NOMO-1 (cell line): ENCODE measurements around the gene OSCP1.
"Not testable (repeated sequence)": the region's sequence is repeated elsewhere in the genome, so short reads cannot be mapped to it uniquely, and the experiment has no call there.

Experiments
- DNase-seq, 2 experiments: peaks; one replicate each; lab custom pipeline; 2025; ENCODE audit not compliant: unreplicated experiment in 2 of 2; lab: John Stamatoyannopoulos, UW

The OSCP1 gene, protein sequence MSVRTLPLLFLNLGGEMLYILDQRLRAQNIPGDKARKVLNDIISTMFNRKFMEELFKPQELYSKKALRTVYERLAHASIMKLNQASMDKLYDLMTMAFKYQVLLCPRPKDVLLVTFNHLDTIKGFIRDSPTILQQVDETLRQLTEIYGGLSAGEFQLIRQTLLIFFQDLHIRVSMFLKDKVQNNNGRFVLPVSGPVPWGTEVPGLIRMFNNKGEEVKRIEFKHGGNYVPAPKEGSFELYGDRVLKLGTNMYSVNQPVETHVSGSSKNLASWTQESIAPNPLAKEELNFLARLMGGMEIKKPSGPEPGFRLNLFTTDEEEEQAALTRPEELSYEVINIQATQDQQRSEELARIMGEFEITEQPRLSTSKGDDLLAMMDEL

DNA sequence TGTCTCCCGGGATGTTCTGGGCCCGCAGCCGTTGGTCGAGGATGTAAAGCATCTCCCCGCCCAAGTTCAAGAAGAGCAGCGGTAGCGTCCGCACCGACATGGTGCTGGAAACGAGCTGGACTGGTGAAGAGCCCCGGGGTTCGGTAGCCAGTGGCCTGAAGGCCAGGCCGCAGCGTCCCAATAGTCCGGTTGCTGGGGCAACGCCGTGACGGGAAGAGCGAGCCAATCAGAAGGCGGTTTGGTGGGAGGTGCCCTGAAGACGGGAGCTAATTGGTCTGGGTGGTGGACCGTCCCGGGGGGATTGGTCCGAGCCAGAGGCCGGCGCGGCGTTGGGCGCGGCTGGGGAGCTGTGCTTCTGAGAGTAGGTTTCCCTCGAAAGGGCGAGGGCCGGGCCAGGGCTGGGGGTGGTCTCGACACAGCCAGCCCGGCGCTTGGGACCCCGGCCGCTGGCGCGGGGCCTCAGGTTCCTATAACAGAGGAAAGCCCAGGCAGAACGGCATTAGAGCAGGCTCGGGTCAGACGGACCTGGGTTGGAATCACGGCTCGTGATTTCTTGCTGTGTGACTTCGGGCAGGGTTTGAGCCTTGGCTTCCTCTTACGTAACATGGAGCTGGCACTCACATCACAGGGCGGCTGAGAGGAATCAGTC is at the start of gene OSCP1:
Gene OSCP1 (minus strand): TSS at position 182 of the 649 bp plus-strand sequence. CDS start 82 bp downstream, at position 100.
- peak; percentile 78 to 82 for DNase-seq

DNA sequence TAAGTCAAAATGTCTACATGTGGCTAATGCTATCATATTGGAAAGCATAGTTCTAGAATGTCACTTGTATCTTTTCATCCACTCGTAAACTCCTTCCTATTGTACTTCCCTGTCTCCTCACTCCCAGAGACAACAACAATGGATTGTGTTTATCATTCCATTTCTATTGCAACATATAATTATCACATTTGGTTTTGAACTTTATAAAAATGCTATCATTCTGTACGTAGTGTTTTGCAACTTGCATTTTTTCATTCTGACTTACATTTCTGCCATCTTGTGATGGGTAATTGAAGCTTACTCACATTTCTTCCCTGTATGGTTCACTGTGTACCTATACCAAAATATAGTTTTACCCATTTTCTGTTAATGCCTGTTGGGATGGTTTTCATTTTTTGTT is 47.0 kb upstream of the OSCP1 start:
- DNase-seq, result no peak

DNA sequence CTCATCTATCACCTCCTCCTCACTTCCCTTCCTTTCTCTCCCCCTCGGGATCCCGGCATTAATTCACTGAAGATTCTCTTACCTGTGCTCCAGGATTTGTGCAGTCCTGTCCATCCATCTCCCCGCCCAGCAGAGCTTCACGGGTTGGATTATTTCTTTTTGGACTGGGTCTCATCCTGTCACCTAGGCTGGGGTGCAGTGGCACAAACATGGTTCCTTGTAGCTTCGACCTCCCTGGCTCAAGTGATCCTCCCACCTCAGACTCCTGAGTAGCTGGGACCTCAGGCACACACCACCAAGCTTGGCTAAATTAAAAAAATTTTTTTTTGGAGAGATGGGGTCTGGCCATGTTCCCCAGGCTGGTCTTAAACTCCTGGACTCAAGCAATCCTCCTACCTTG is 44.7 kb upstream of the OSCP1 start:
- no peak for DNase-seq

DNA sequence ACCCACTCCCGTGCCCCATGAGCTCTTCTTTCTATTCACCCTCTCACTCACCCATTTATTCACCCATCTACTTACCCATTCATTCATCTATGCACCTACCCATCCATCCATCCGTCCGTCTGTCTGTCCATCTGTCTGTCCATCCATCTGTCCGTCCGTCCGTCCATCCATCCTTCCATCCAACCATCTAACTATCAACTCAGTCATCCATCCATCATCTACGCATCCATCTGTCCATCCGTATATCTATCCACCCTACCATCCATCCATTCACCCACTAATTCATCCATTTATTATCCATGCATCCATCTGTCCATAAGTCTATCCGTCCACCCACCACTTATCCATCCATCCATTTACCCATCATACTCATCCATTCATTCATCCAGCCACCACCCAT is 43.3 kb upstream of the OSCP1 start:
- DNase-seq, result no peak

DNA sequence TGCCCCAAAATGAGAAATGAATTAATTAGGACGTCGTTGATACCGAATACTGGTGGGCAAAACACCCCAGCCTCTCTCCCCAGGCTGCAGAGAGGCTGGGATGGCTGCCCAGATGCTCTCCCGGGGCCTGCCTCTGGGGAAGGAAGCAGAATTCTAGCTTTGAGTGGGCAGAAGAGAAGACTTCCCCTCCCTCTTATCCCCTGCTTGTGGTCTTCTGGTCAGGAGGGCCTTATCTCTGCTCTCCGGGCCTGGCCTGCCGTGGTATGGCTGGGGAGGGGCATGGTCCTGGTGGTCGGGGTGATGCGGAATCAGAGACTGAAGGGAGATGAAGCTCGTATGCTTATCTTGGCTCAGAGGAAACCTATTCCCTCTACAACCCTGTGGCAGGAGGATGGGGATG is 42.2 kb upstream of the OSCP1 start:
- no peak for DNase-seq

DNA sequence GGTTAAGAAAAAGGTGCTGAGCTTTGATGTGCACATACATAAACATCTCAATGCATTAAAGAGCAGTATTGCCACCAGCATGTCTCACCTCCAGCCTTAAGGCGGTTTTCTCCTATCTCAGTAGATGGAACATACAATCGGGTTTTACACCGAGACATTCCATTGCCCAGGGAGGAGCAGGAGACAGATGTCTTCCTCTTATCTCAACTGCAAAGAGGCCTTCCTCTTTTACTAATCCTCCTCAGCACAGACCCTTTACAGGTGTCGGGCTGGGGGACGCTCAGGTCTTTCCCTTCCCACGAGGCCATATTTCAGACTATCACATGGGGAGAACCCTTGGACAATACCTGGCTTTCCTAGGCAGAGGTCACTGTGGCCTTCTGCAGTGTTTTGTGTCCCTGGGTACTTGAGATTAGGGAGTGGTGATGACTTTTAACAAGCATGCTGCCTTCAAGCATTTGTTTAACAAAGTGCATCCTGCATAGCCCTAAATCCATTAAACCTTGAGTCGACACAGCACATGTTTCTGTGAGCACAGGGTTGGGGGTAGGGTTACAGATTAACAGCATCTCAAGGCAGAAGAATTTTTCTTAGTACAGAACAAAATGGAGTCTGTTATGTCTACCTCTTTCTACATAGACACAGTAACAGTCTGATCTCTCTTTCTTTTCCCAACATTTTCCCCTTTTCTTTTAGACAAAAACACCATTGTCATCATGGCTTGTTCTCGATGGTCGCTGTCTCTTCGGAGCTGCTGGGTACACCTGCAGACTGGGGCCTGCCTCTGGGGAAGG is 39.2 kb upstream of the OSCP1 start:
- DNase-seq, result not testable (repeated sequence)

DNA sequence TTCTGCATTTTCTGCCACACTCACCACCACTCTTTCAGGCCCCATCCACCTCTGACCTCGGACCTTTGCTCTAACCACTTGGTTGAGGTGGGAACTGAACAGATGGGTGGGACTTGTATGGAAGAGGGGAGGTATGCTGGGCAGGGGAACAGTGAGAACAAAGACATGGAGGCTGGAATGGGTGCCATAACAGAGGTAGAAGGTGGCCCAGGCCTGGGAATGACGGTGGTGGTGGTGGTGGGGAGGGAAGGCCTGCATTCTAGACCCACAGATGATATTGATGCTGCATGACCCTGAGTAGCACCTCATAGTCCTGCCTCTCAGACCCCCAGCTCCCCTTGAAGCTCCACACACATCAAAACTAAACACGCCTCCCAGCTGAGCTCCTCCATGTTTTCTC is 37.7 kb upstream of the OSCP1 start:
- DNase-seq, result no peak

DNA sequence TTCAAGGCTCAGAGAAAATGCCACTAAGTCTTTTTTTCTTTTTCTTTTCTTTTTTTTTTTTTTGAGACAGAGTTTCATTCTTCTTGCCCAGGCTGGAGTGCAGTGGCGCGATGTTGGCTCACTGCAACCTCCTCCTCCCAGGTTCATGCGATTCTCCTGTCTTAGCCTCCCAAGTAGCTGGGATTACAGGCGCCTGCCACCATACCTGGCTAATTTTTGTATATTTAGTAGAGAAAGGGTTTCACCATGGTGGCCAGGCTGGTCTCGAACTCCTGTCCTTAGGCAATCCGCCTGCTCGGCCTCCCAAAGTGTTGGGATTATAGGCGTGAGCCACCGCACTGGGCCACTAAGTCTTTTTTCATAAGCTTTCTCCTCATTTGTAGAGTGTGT is 37.1 kb upstream of the OSCP1 start:
- DNase-seq, result not testable (repeated sequence)

DNA sequence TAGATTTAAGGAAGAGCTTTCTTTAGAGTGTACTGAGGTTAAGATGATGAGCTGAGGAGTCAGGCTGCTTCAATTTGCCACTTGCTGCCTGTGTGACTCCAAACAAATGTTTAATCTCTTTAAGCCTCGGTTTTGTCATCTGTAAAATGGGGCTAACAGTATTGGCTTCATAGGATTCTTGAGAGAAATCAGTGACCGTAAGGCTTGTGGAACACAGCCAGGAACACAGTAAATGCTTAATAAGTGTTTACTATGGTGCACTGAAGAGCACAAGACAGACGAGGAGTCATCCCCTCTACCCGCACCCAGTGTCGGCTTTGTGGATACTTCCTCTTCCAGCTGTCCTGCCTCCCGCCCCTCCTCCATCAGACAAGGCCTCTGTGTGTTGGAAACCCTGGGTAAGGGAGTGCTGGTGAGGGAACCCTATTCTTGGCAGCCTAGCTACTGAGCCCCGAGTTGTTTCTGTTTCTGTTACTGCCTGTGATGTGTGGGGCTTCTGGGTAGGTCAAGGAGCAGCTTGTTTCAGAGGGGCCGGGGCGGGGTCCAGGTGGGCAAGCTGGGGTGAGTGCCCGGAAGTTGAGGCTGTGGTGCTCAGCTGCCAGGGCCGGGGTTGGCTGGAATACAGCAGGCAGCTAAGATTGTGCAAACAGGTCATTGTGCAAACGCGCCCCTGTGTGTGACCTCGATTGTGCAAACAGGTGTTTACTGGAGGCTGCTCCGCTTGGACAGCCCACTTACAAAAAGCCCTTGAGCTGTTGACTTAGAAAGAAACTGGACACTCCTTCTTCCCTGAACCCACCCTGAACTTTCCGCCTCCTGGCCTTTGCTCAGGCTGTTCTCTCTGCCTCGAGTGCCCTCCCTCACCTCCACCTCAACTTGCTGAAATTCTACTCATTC is 36.4 kb upstream of the OSCP1 start:
- DNase-seq, result peak; percentile 88 to 91

DNA sequence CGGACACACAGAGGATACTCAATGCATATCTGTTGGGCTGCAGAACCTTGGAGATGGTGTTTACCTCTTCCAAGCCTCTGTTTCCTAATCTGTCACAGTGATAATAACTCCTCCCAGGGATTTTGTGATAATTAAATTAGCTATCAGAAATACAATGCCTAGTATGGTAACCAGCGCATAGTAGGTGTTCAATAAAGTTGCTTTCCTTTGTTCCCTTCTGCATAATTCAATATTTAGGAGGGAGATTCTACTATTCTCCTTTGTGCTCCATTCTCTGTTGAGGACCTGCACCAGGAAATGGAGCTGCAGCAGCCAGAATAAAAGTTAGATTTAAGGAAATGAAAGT is 35.8 kb upstream of the OSCP1 start:
- no peak for DNase-seq

DNA sequence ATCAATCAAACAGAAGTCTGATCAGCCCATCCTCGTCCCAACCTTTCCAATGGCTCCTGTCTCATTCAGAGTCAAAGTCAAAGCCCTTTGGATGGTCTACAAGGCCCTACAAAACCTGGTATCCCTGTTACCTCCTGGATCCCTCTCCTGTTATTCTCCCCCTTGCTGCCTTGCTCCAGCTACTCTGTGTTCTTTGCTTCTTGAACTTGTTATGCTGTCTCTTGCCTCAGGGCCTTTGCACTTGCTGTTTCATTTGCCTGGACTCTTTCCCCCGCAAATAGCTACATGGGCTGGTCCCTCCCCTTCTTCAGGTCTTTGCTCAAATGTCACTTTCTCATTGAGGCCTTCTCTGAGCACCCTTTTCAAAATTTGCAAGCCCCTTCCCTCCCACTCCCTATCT is 33.8 kb upstream of the OSCP1 start:
- DNase-seq, result no peak

DNA sequence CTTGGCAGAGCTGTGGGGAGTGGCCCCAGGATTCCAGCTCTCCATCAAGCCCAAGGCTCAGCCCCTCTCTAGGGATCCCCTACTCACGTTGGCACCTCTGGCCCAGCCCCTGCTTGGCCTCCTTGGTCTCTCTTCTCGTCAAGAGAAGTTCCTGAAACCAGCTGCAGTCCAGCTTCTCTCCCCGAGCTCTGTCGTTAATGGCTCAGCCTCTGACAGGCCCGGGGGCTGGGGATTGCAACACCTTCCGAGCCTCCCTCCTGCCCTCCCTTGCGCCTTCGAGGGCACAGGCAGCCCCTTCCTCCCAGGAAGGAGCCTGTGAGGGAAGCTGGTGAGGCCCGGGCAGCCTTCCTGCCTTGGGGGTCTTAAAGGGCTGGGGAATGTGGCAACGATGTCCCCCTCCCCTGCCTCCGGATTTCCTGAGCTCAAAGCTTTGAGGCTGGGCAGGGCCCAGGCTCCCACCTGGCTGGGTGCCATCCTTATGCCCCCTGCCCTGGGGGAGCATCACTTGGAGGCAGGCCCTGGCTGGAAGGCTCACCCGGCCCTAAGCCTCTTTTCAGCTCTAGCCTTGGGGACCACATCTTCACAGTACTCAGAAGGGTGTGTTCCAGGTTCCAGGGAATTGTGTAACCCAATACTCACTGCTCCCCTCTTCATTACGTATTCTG is 32.6 kb upstream of the OSCP1 start, which contains the start of gene CSF3R:
Gene CSF3R (minus strand): TSS at position 190 of the 665 bp plus-strand sequence. CDS start 3,417 bp downstream, outside the sequence.
- peak; percentile 58 to 77 for DNase-seq

DNA sequence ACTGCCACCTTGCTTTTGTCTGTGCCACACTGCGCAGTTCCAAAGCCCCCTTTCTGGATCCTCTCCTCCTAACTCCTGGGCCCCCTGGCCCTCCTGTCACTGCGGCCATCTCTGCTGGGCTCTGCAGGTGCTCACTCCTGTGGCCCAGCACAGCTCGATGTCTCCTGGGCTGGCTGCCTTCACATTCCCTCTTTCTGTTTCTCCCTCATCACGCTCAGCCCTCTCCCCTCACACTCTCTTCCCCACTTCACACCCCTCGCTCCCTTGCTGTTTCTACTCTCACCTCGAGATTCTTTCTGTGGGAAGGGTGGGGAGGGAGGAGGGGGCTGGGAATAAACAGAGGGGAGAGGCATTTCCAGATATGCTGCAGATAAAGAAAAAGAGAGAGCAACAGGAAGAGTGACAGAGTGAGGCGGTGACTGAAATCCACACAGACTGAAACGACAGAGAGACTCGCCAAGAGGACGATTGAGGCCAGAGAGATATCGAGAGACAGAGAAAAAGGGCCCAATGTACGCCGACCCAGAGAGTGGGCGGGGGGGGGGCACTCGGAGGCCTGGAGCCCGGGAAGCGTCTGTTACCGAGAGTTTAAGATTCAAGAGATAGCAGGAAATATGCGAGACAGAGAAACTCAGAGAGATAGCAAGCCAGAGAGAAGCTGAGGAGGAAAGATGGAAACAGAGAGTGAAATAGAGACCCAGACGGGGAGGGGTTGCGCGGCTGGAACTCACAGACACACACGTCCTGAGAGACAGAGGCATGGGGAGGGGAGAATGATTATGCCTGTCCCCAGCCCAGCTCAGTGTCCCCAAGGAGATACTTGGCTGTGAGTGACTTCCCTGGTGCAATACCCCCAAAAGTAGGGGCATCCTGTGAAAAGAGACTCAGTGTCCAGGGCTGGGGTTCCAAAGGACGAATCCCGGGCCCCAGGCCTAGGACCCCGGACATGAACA is 31.8 kb upstream of the OSCP1 start:
- DNase-seq, result peak in 1 of 2 experiments; percentile 2

DNA sequence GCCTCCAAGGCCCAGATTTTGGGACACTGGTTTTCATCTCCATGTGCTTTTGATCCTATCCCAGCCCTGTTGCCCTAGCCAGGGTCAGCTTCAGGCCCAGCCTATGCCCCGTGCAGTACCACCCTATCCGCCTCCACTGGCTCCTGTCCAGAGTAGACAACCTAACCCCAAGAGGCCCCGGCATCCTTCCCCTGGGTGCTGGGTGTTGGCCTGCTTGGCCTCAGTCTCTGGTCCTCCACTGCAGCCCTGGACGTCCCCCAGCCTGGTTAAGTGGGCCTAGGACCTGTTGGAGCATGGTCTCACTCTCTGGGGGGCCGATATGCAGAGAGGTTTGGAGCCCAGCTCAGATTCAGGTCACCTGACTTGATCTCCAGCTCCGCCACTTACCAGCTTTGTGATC is 30.8 kb upstream of the OSCP1 start:
- no peak for DNase-seq

DNA sequence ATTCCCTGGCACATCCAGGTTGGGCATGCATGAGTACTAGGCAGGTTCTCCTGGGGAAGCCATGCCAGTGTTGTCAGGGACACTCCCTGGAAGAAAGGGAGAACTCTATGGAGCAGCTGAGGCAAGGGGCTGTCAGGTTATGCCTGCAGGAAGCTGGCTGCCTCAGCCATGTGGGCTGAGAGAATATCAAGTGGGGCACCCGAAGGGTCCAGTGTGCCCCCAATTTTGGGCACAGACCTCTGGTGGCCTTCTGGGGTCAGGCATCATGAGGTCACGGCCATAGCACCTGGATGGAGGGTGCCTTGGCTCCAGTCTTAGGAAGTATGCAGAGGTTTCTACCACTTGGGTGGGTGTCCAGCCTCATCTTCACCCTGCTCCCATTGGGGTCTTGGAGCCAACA is 29.9 kb upstream of the OSCP1 start:
- no peak for DNase-seq

DNA sequence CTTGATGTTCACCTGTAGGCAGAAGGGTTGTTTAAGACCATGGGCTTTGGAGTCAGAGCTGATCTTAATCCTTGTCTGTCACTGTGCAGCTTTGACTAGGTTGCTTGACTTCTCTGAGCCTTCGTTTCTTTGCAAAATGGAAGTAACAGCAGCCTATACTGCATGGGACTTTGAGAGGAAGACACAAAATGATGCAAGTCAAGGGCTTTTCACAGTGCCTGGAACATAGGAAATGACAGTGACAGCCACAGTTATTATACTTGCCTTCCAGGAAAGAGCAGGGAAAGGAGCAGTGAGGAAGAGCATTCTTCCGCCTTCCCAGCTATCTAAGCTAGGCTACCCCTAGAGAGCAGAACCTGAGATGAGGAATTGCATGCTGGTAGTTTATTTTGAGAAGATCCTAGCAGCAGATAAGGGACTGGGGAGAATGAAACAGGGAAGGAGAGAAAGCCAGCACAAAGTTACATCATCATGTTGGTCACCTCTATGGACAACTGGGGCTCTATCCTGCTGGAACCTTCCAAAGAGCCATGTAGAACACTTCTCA is 29.3 kb upstream of the OSCP1 start:
- DNase-seq, result no peak

DNA sequence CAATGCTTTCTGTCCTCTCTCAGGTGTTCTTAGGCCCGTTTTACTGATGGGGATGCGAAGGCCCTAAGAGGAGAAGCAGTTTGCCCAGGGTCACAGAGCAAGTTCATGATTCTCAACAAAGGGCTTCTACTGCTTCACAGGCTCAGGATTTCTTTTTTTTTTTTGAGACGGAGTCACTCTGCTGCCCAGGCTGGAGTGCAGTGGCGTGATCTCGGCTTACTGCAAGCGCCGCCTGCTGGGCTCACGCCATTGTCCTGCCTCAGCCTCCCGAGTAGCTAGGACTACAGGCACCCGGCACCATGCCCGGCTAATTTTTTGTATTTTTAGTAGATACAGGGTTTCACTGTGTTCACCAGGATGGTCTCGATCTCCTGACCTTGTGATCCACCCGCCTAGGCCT is 27.4 kb upstream of the OSCP1 start:
- DNase-seq, result not testable (repeated sequence)

DNA sequence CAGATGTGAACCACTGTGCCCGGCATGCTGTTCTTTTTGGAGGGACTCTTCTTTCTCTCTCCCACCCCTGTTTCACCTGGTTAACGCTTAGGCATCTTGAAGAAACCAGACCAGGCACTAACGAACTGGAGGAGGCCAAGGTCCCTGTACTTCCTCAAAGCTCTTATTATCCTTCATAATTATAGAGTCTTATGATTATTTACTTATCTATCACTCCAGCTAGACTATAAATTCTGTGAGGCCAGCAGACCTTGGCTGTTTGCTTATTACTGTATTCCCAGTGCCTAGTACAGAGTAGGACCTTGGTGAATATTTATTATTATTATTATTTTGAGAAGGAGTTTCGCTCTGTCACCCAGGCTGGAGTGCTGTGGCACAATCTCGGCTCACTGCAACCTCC is 26.7 kb upstream of the OSCP1 start:
- DNase-seq, result no peak
